OCI-LY3 (cell line): ENCODE measurements around the gene ADGRA3.

Experiments
- CTCF ChIP-seq: fragments of 200-600, 300-600 bp; sonication (generic); IDR thresholded peaks from 2 replicates; pipeline ENCODE4 v1.5.1; 2014; ENCODE audit warnings: antibody characterized with exemption, low read length, low read depth
- EZH2phosphoT487 ChIP-seq: fragments of 200-600 bp; shearing (Covaris generic); IDR thresholded peaks from 2 replicates; pipeline ENCODE4 v1.6.1; 2018; ENCODE audit warnings: antibody characterized with exemption, mixed run types, low read depth

GRCh38 chr4:22490718-22491315, 25.0 kb downstream of the ADGRA3 start:
- TF ChIP-seq CTCF (no peak), EZH2phosphoT487 (no peak)
